WTC11 (cell line): Measurements from ENCODE around the gene ADNP2. TPM values are rescaled to one million over a fixed set of nuclear protein-coding genes. Genes with fewer than 3 reads are reported as not detected.
A peak's percentile ranks its signal among the peaks of the same experiment; 100 is the strongest.

Source experiments
- ATAC-seq: fragments of 200-7000 bp; cut with Tn5 transposase; 2 replicates; pipeline ENCODE4 v1.10.0; 2021; ENCODE audit warnings: mild to moderate bottlenecking, moderate library complexity
- CTCF ChIA-PET: fragments of 300-600 bp; sonication (Branson Sonifier 250); formaldehyde crosslinking; loops from one replicate; lab custom pipeline; 2021; ENCODE audit warnings: antibody characterized with exemption; lab: Charles Lee
- POLR2A ChIA-PET: fragments of 350-600 bp; sonication (Branson Sonifier 250); formaldehyde crosslinking; loops from one replicate; lab custom pipeline; 2021; ENCODE audit warnings: antibody characterized with exemption; lab: Charles Lee
- DNase-seq: peaks from one replicate; pipeline ENCODE4 v3.0.0; 2021; ENCODE audit warnings: low spot score
- H3K27ac Mint-ChIP-seq: 2 replicates; pipeline ENCODE4 v1.8.0; 2021; ENCODE audit warnings: mixed read lengths
- H3K27me3 Mint-ChIP-seq: 2 replicates; pipeline ENCODE4 v1.8.0; 2021; ENCODE audit warnings: low read depth, mild to moderate bottlenecking, moderate library complexity, mixed read lengths
- H3K36me3 Mint-ChIP-seq: 2 replicates; pipeline ENCODE4 v1.8.0; 2021; ENCODE audit warnings: mixed read lengths
- H3K4me1 Mint-ChIP-seq: 2 replicates; pipeline ENCODE4 v1.8.0; 2022; ENCODE audit warnings: mixed read lengths
- H3K4me3 Mint-ChIP-seq: 2 replicates; pipeline ENCODE4 v1.8.0; 2021; ENCODE audit warnings: mild to moderate bottlenecking, moderate library complexity, mixed read lengths
- H3K9me3 Mint-ChIP-seq: 2 replicates; pipeline ENCODE4 v1.8.0; 2021; ENCODE audit warnings: mixed read lengths
- FOXP1 ChIP-seq: sonication (generic); formaldehyde crosslinking; IDR thresholded peaks from 2 replicates; pipeline ENCODE4 v1.8.0; 2022; ENCODE audit warnings: missing genetic modification reagents, mild to moderate bottlenecking, moderate library complexity, borderline replicate concordance
- FOXP4 ChIP-seq: sonication (generic); formaldehyde crosslinking; IDR thresholded peaks from 2 replicates; pipeline ENCODE4 v1.8.0; 2022; ENCODE audit warnings: mild to moderate bottlenecking, missing genetic modification reagents
- GTF2I ChIP-seq: fragments of 250-450 bp; sonication (Bioruptor Pico); conservative IDR thresholded peaks from 2 replicates; pipeline ENCODE4 v1.4.0; 2021; ENCODE audit warnings: mild to moderate bottlenecking
- PRDM15 ChIP-seq: sonication (generic); formaldehyde crosslinking; IDR thresholded peaks from 2 replicates; pipeline ENCODE4 v1.8.0; 2022; ENCODE audit warnings: missing genetic modification reagents
- SP1 ChIP-seq: sonication (generic); formaldehyde crosslinking; conservative IDR thresholded peaks from 2 replicates; pipeline ENCODE4 v1.8.1; 2022; ENCODE audit warnings: missing genetic modification reagents
- ZNF219 ChIP-seq: sonication (generic); formaldehyde crosslinking; IDR thresholded peaks from 2 replicates; pipeline ENCODE4 v1.8.0; 2023; ENCODE audit warnings: missing genetic modification reagents, mild to moderate bottlenecking, borderline replicate concordance
- ZNF671 ChIP-seq: fragments of 250-450 bp; sonication (Bioruptor Pico); IDR thresholded peaks from 2 replicates; pipeline ENCODE4 v1.8.0; 2021; ENCODE audit warnings: mild to moderate bottlenecking
- total RNA-seq: library from RNA; stranded (reverse); gene quantifications from 3 replicates; pipeline ENCODE4 v1.2.3, GENCODE V29; 2021
- TF ChIP-seq, protein P1 (sequence below): sonication (generic); formaldehyde crosslinking; IDR thresholded peaks from 2 replicates; pipeline ENCODE4 v1.8.0; 2022; ENCODE audit warnings: mild to moderate bottlenecking, missing genetic modification reagents
- TF ChIP-seq, protein P2 (sequence below): sonication (generic); formaldehyde crosslinking; IDR thresholded peaks from 2 replicates; pipeline ENCODE4 v1.8.0; 2022; ENCODE audit warnings: mild to moderate bottlenecking, missing genetic modification reagents
- TF ChIP-seq, protein P3 (sequence below): sonication (generic); formaldehyde crosslinking; IDR thresholded peaks from 2 replicates; pipeline ENCODE4 v1.8.1; 2023; ENCODE audit warnings: mild to moderate bottlenecking, missing genetic modification reagents, moderate library complexity
- TF ChIP-seq, protein P4 (sequence below): sonication (generic); formaldehyde crosslinking; IDR thresholded peaks from 2 replicates; pipeline ENCODE4 v1.8.1; 2023; ENCODE audit warnings: mild to moderate bottlenecking, missing genetic modification reagents

Gene ADNP2
- total RNA-seq, 1 experiment from 2014 or later: 56.0 TPM

- ChIA-PET CTCF (interaction anchor here (1.1 to 1.3 kb wide), 2 partner anchors 37 to 75 kb away, joined by 3 to 5 read pairs; no protein-coding TSS in a partner anchor), POLR2A (interaction anchor here (0.6 to 1.0 kb wide), 2 partner anchors 11 to 73 kb away, joined by 4 to 6 read pairs; no protein-coding TSS in a partner anchor)
- H3K27me3 Mint-ChIP-seq: no peaks in the 10 kb centered on the region
- H3K36me3 Mint-ChIP-seq: peaks cover 5% of the 10 kb centered on the region
- 0 out of 2 replicates have a peak, but pooled peaks cover 6% of the 10 kb centered on the region for H3K9me3 Mint-ChIP-seq
- peaks cover 65% of the 10 kb centered on the region for H3K4me1 Mint-ChIP-seq
- H3K27ac Mint-ChIP-seq: no peak overlapping the region
- 0 out of 2 replicates have a peak, but pooled peaks have one; percentile 15 for TF ChIP-seq PRDM15
- TF ChIP-seq FOXP1: 0 out of 2 replicates have a peak, but pooled peaks have one; percentile 14
- TF ChIP-seq ZNF671 (CRISPR knock-in tag): no peak
- TF ChIP-seq, protein P1, sequence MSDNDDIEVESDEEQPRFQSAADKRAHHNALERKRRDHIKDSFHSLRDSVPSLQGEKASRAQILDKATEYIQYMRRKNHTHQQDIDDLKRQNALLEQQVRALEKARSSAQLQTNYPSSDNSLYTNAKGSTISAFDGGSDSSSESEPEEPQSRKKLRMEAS (CRISPR knock-in tag): 0 out of 2 replicates have a peak, but pooled peaks have one; percentile 1
- H3K4me3 Mint-ChIP-seq: peak overlapping the region; percentile 25
- ATAC-seq (no peak), DNase-seq (no peak)
Observed at GRCh38 chr18:80108121-80108536, 933 bp upstream of the ADNP2 start.

GRCh38 chr18:80109676-80110078 lies 615 bp downstream of the ADNP2 start:
- TF ChIP-seq, protein P2, sequence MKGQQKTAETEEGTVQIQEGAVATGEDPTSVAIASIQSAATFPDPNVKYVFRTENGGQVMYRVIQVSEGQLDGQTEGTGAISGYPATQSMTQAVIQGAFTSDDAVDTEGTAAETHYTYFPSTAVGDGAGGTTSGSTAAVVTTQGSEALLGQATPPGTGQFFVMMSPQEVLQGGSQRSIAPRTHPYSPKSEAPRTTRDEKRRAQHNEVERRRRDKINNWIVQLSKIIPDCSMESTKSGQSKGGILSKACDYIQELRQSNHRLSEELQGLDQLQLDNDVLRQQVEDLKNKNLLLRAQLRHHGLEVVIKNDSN: peak; percentile 69
- TF ChIP-seq ZNF219 (CRISPR knock-in tag) (no peak), SP1 (CRISPR knock-in tag) (peak; percentile 51; the same call in 1 of the 2 replicates), GTF2I (CRISPR knock-in tag) (no peak), FOXP4 (no peak)
- TF ChIP-seq, protein P3, sequence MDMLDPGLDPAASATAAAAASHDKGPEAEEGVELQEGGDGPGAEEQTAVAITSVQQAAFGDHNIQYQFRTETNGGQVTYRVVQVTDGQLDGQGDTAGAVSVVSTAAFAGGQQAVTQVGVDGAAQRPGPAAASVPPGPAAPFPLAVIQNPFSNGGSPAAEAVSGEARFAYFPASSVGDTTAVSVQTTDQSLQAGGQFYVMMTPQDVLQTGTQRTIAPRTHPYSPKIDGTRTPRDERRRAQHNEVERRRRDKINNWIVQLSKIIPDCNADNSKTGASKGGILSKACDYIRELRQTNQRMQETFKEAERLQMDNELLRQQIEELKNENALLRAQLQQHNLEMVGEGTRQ (CRISPR knock-in tag): peak; percentile 93
- TF ChIP-seq, protein P4, sequence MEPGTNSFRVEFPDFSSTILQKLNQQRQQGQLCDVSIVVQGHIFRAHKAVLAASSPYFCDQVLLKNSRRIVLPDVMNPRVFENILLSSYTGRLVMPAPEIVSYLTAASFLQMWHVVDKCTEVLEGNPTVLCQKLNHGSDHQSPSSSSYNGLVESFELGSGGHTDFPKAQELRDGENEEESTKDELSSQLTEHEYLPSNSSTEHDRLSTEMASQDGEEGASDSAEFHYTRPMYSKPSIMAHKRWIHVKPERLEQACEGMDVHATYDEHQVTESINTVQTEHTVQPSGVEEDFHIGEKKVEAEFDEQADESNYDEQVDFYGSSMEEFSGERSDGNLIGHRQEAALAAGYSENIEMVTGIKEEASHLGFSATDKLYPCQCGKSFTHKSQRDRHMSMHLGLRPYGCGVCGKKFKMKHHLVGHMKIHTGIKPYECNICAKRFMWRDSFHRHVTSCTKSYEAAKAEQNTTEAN (CRISPR knock-in tag): no peak
- TF ChIP-seq, all 79 proteins: peak for 3
- ATAC-seq (peak; percentile 23), DNase-seq (peak; percentile 63)
- H3K27me3 Mint-ChIP-seq: no peaks in the 10 kb centered on the region
- H3K27ac Mint-ChIP-seq: no peak overlapping the region
- ChIA-PET POLR2A (interaction anchor here (0.5 to 0.8 kb wide), 3 partner anchors 46 to 117 kb away, joined by 3 read pairs; no protein-coding TSS in a partner anchor), CTCF (interaction anchor here (1.0 kb wide), 1 partner anchor 75 kb away, joined by 5 read pairs; no protein-coding TSS in a partner anchor)
- peak overlapping the region; percentile 75 for H3K4me3 Mint-ChIP-seq
- peaks cover 63% of the 10 kb centered on the region for H3K4me1 Mint-ChIP-seq
- peaks cover 5% of the 10 kb centered on the region for H3K36me3 Mint-ChIP-seq
- H3K9me3 Mint-ChIP-seq: 0 out of 2 replicates have a peak, but pooled peaks cover 6% of the 10 kb centered on the region
